CD4-positive, alpha-beta T cell treated with Interleukin-4 for 4 hours (primary cell): ENCODE data around the gene EXOC3.

Experiments
- DNase-seq: peaks from one replicate; pipeline ENCODE4 v3.0.0-alpha.2; 2020

The EXOC3 gene

GRCh38 chr5:427415-428087, 15.4 kb upstream of the EXOC3 start:
- DNase-seq: no peak

DNA sequence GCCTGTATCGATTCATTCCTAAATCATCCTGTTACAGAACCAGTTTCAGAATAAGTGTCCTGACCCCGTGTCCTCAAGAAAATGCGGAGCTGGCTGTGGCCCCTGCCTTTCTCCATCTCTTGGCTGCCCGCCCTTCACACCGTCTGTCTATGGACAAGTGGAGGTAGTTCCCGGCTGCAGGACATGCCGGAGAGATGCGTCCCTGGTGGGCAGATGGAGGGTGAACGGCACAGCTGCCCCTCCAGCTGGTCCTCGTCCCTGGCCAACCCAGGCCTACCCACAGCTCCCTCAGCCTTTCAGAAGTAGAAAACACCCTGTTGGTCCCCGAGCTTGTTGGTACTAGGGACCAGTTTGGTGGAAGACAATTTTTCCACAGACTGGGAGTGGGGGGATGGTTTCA, 14.8 kb upstream of the EXOC3 start:
- DNase-seq: no peak

- DNase-seq: no peak
Observed at GRCh38 chr5:428754-429452, 14.1 kb upstream of the EXOC3 start.

GRCh38 chr5:429453-430188, 13.4 kb upstream of the EXOC3 start:
- no peak for DNase-seq

DNA sequence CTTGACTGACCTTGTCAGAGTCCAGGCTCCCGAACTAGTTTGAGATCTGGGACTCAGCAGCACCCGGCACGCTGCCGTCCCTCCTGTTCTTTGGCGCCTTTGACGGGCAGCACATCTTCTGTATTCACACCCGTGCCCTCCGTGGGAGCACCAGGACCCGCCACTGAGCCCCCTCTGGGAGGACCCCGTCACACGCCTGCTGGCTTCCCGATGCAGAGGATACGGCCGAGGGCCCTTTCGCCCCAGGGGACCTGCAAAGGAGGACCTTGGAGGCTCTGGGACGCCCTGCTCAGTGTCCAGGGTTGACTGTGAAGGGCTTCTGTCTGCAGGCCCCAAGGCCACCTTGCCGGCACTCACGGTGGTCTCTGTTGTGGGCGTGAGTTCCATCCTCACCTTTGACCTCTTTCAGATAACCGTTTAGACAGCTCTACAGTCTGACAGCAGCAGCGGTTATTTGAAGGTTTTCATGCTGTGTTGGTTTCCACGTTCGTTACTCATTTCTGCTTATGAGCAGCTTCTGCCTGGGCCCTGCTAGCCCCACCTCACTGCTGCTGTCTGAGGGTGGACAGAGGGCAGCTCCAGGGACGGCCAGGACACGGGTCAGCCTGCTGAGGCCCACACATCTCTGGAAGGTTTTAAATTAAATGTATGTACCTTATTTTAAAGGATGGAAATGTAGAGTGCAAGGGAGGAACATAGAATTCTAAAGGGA, 12.6 kb upstream of the EXOC3 start:
- DNase-seq: no peak

DNA sequence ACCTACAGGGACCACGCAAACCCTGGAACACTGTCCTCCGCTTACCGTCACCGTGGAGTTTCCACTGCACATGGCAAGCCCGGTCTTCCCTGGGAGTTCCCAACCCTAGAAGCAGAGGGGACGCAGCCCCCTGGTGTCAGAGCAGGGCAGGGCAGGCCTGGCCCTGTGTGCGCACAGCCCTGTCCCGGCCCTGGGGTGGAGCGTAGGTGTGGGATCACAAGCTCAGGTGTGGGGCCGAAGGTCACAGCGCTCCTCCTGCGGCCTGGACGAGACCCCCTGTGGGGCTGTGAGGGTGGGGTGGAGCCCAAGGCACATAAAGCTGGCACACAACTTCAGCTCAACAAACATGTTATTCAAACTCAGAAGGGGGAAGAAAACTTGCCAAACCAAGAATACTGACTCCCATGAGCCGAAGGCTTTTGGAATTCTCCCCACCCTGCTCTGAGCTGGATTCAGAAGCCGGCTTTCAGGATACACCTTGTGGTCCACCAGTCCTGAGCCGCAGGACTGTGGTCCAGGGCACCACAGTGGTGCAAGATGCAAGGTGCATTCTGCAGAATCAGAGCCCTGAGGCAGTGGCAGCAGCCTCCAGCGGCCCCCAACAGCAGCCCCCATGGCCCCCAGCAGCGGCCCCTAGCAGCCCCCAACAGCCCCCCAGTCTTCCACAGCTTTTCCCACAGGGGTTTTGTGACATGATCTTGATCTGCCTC, 11.8 kb upstream of the EXOC3 start:
- no peak for DNase-seq

DNA sequence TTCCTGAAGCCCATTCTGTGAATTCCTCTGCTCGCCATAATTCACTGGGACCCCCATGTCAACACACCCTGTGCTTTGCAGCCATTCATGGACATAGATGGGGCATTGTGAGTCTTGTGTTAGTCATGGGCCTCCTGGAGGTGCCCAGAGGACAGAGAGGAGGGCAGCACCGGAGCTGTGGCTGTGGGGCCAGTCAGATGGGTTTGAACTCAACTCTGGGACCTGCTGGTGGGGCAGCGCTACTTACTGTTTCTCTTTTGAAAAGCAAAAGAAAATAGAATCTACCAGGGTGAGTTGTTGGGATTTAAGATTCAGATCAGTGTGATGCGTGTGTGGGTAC, 11.3 kb upstream of the EXOC3 start:
- no peak for DNase-seq

- DNase-seq: no peak
Observed at GRCh38 chr5:432201-432927, 10.6 kb upstream of the EXOC3 start.

GRCh38 chr5:432928-433791, 9.8 kb upstream of the EXOC3 start:
- no peak for DNase-seq

GRCh38 chr5:433836-434235, 9.1 kb upstream of the EXOC3 start:
- no peak for DNase-seq

DNA sequence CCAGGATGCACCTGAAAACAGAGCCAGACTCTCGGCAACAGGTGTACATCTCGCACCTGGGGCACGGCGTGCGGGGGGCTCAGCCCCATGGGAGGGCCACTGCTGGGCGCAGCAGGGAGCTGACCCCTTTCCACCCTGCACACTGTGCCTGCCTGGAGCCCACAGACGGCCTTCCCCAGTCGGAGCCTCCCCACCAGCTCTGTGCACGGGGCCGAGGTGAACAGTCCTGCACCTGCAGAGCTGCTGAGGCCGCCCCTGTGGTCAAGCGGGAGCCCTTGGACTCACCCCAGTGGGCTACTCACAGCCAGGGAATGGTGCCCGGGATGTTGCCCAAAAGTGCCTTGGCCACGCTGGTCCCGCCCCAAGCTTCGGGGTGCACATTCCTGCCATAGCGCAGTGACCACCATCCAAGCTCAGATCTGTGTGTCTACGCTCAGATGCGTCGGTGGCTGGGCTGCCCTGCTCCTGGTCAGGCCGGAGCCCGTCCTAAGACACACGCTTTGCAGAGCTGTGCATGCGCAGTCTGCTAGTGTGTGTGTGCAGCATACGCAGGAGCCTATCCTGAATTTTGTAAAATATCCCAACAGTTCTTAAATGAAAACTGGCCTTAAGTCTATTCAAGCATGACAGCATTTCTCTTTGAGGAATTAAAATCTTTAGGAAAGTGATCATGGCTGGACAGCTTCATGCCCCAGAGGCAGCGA, 8.4 kb upstream of the EXOC3 start:
- no peak for DNase-seq

GRCh38 chr5:435156-435790, 7.7 kb upstream of the EXOC3 start:
- DNase-seq: no peak

GRCh38 chr5:435961-436640, 6.9 kb upstream of the EXOC3 start:
- DNase-seq: no peak

- no peak for DNase-seq
Observed at GRCh38 chr5:436641-436975, 6.4 kb upstream of the EXOC3 start.

- no peak for DNase-seq
Observed at GRCh38 chr5:437281-437771, 5.7 kb upstream of the EXOC3 start.

GRCh38 chr5:438481-438981, 4.4 kb upstream of the EXOC3 start:
- no peak for DNase-seq

- DNase-seq: no peak
Observed at GRCh38 chr5:439181-439580, 3.8 kb upstream of the EXOC3 start.

DNA sequence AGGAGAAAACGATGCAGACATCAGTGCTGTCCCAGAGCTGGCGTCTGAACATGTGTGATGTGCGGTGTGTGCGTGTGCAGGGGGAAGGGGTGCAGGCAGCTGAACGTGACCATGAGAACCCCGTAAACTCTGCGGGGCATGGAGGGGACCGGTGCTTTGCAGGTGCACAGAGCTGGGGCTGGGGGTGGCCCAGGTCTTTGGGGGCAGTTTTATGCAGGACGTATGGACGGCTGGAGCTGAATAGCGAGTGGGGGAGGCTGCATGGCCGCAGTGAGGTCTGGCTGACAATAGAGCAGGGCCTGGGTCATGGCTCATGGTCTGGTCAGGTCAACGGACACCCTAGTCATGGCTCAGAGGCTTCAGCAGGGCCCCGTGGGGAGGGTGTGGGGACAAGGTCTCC, 3.3 kb upstream of the EXOC3 start:
- DNase-seq: no peak
